ENCODE results near the gene CARD19. TPM values are rescaled to one million over a fixed set of nuclear protein-coding genes. Genes with fewer than 3 reads are reported as not detected.

The CARD19 gene
- total RNA-seq, 1 experiment from 2014 or later, result 54.5 TPM

DNA sequence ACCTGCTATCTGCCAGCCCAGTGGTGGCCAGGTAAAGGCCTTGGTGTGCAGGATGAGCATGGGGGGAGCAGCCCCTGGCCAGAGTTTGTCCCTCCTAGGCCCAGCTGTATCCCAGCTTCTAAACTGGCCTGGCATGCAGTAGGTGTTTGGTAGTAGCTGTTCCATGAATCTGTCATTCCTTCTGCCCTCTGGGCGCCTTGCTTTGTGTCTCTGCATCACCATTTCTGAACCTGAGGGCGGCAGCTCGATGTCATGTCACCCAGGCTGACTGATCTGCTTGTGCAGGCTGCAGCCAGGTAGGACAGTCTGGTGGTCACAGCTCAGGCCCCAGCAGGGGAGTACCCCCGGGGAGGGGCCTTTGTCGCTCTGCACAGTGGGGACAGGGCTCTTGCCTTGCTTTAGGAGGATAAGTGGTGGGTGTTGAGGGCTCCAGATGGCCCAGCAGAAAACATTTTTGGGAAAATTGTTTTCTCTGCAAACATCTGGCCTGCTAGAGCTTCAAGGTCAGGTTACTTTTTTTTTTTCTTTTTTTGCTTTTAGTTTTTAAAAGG, 42.2 kb upstream of the CARD19 start:
- no peak overlapping the region for H3K4me3 ChIP-seq (replicated peaks in 1 of 2; ENCODE audit: low read depth in 1 of 2, low read length in 2 of 2)
- H2AFZ ChIP-seq (ENCODE audit: low read depth, low read length, poor library complexity, severe bottlenecking), result no peak overlapping the region
- DNase-seq (ENCODE audit: low read depth, low spot score), result no peak
- no peak overlapping the region for H3K4me2 ChIP-seq (ENCODE audit: low read length)
- H3K27me3 ChIP-seq (ENCODE audit: insufficient read depth, low read length), result no peaks in the 10 kb centered on the region
- no TSS peak for BruUV-seq (replicated peaks)
- CTCF ChIA-PET, result no interaction called here
- H3K9ac ChIP-seq (ENCODE audit: low read length), result no peak overlapping the region
- H3K9me2 ChIP-seq (ENCODE audit: insufficient read depth), result no peaks in the 10 kb centered on the region
- no peaks in the 10 kb centered on the region for H4K20me1 ChIP-seq (ENCODE audit: insufficient read depth)
- H3K79me2 ChIP-seq (ENCODE audit: insufficient read depth, low read length), result no peaks in the 10 kb centered on the region
- TF ChIP-seq POLR2A (IDR thresholded peaks at IDR 0.05; ENCODE audit: borderline replicate concordance, extremely low read depth, insufficient read depth, insufficient read length) (no peak), JUND (IDR thresholded peaks at IDR 0.05) (no peak), FOSL1 (IDR thresholded peaks at IDR 0.05; ENCODE audit: low read depth) (no peak), CBX3 (IDR thresholded peaks at IDR 0.05; ENCODE audit: low read depth) (no peak), ELF1 (IDR thresholded peaks at IDR 0.05; ENCODE audit: borderline replicate concordance, low read depth) (no peak), POLR2AphosphoS5 (IDR thresholded peaks at IDR 0.05; ENCODE audit: low read depth, low read length) (no peak), MAX (IDR thresholded peaks at IDR 0.05) (no peak), SP1 (IDR thresholded peaks at IDR 0.05; ENCODE audit: low read depth) (no peak), ZNF274 (IDR thresholded peaks at IDR 0.05; ENCODE audit: low read depth, low read length) (no peak), TCF7L2 (IDR thresholded peaks at IDR 0.05; ENCODE audit: borderline replicate concordance, extremely low read depth, insufficient read depth, insufficient read length) (no peak), ZFX (IDR thresholded peaks at IDR 0.05) (no peak), SIN3A (IDR thresholded peaks at IDR 0.05; ENCODE audit: low read depth) (no peak), ZBTB33 (IDR thresholded peaks at IDR 0.05; ENCODE audit: extremely low read depth, insufficient replicate concordance, low read length) (no peak), CEBPB (IDR thresholded peaks at IDR 0.05; ENCODE audit: low read depth) (no peak), EGR1 (IDR thresholded peaks at IDR 0.05; ENCODE audit: low read depth) (no peak), RAD21 (IDR thresholded peaks at IDR 0.05; ENCODE audit: low read depth) (no peak), EZH2 (IDR thresholded peaks at IDR 0.05) (no peak), EZH2phosphoT487 (IDR thresholded peaks at IDR 0.05; ENCODE audit: borderline replicate concordance) (no peak)
- TF ChIP-seq, protein P1, sequence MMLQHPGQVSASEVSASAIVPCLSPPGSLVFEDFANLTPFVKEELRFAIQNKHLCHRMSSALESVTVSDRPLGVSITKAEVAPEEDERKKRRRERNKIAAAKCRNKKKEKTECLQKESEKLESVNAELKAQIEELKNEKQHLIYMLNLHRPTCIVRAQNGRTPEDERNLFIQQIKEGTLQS (IDR thresholded peaks at IDR 0.05), result no peak
- TF ChIP-seq, protein P2, sequence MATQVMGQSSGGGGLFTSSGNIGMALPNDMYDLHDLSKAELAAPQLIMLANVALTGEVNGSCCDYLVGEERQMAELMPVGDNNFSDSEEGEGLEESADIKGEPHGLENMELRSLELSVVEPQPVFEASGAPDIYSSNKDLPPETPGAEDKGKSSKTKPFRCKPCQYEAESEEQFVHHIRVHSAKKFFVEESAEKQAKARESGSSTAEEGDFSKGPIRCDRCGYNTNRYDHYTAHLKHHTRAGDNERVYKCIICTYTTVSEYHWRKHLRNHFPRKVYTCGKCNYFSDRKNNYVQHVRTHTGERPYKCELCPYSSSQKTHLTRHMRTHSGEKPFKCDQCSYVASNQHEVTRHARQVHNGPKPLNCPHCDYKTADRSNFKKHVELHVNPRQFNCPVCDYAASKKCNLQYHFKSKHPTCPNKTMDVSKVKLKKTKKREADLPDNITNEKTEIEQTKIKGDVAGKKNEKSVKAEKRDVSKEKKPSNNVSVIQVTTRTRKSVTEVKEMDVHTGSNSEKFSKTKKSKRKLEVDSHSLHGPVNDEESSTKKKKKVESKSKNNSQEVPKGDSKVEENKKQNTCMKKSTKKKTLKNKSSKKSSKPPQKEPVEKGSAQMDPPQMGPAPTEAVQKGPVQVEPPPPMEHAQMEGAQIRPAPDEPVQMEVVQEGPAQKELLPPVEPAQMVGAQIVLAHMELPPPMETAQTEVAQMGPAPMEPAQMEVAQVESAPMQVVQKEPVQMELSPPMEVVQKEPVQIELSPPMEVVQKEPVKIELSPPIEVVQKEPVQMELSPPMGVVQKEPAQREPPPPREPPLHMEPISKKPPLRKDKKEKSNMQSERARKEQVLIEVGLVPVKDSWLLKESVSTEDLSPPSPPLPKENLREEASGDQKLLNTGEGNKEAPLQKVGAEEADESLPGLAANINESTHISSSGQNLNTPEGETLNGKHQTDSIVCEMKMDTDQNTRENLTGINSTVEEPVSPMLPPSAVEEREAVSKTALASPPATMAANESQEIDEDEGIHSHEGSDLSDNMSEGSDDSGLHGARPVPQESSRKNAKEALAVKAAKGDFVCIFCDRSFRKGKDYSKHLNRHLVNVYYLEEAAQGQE (IDR thresholded peaks at IDR 0.05; ENCODE audit: low read depth), result no peak
- H3K27ac ChIP-seq (ENCODE audit: low read depth, low read length), result no peak overlapping the region
- POLR2A ChIA-PET, result no interaction called here
- ATAC-seq, result no peak
- no peaks in the 10 kb centered on the region for H3K9me3 ChIP-seq (ENCODE audit: control insufficient read depth in 1 of 2, insufficient read depth in 1 of 2, low read depth in 1 of 2, low read length in 2 of 2)
- no peaks in the 10 kb centered on the region for H3K36me3 ChIP-seq (ENCODE audit: control insufficient read depth in 1 of 2, insufficient read depth in 2 of 2, low read length in 2 of 2)
- intact Hi-C loops (cut with micrococcal nuclease), result no loop called here
- peaks cover 3 to 11% of the 10 kb centered on the region in 2 experiments; a peak in 3 of 4 replicates for H3K4me1 ChIP-seq (ENCODE audit: control insufficient read depth in 1 of 2, insufficient read depth in 2 of 2, low read length in 2 of 2)
- RAD21 ChIA-PET (ENCODE audit: low non-redundant PET in 1 of 2, low total read pairs in 2 of 2, uncharacterized antibody in 2 of 2, unreplicated experiment in 2 of 2), result no interaction called here
